NB4 (cell line): ENCODE results near the gene TRIM38.

Experiments used
- DNase-seq: peaks from one replicate; pipeline ENCODE4 v3.0.0; 2010; ENCODE audit warnings: low read depth
- H3K4me3 ChIP-seq: one replicate; pipeline ENCODE4 v1.5.1; 2011; ENCODE audit warnings: mild to moderate bottlenecking, low read depth, low read length, moderate library complexity
- CTCF ChIP-seq: IDR thresholded peaks from one replicate; pipeline ENCODE4 v1.5.1; 2012; ENCODE audit warnings: low read depth, low read length
- MYC ChIP-seq: IDR thresholded peaks from 2 replicates; pipeline ENCODE4 v1.6.1; 2011; ENCODE audit warnings: low read depth, low read length
- POLR2A ChIP-seq: IDR thresholded peaks from 2 replicates; pipeline ENCODE4 v1.6.1; 2011; ENCODE audit warnings: mild to moderate bottlenecking; ENCODE audit not compliant: insufficient read length; ENCODE audit errors: extremely low read depth
- TF ChIP-seq, protein P1 (sequence below): IDR thresholded peaks from 2 replicates; pipeline ENCODE4 v1.6.1; 2011; ENCODE audit warnings: low read depth, low read length

The TRIM38 gene

GRCh38 chr6:26026833-26027490, 64.4 kb downstream of the TRIM38 start:
- DNase-seq = peak; percentile 99
- no peak for TF ChIP-seq CTCF
- TF ChIP-seq, protein P1, sequence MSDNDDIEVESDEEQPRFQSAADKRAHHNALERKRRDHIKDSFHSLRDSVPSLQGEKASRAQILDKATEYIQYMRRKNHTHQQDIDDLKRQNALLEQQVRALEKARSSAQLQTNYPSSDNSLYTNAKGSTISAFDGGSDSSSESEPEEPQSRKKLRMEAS = peak; percentile 18; the same call in 1 of the 2 replicates
- TF ChIP-seq POLR2A = peak; percentile 99
- TF ChIP-seq MYC = 0 out of 2 replicates have a peak, but pooled peaks have one; percentile 55
- peak overlapping the region; percentile 55 for H3K4me3 ChIP-seq

DNA sequence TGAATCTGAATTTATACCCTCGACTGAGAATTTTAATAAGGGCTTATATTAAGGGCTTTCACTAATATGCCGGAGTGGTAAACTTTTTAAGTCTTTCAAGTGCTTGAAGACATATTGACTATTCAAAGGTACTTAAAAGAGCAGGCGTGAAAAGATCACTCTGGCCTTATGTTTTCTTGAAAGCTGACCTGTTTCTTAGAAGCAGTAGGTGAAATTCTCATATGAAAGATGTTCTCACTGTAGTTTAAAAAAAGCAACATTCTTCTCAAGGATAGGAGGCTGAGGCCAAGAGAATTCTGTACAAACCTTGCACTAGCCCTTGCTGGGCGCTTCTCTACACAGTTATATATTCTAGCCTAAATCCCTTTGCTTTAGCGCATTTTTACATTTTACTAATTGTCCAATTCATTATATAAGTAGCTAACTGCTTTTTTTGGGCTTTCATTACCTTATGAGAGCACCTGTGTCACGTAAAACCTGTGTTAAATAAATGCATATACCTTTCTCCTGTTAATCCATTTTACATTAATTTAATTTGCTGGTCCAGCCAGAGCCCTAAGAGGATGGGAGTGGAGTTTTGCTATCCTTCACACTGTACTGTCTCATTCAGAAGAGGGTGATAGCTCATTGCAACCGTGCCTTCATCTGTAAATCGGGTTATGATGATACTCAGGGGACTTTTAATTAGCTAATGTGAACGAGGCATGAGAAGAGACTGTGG, 65.0 kb downstream of the TRIM38 start:
- no peak for TF ChIP-seq CTCF
- TF ChIP-seq, protein P1 = no peak
- TF ChIP-seq MYC = no peak
- no peak for TF ChIP-seq POLR2A
- peak overlapping the region; percentile 55 for H3K4me3 ChIP-seq
- DNase-seq = no peak

DNA sequence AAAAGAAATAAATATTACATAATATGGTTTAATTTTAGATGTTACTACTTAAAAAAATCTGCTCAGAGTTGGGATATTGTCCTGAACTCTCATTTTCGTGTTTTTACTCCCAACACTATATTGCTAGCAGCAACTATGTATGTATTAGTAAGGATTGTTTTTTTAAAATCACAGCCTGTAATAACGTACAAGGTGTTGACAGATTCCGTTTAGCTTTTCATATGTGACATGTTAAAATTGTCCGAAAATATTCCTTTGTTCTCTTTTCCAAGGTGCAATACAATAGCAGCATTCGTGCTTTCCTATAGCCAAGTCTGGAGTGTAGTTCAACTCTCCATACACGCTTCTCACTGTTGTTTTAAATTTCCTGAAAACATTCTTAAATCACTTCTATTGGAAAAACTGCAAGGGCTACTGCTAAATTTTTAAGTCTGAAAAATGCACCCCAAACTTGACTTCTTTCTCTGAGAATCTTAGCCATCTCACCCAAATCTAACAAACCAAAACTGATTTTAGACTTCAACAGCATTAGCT, 65.7 kb downstream of the TRIM38 start:
- H3K4me3 ChIP-seq = no peak overlapping the region
- no peak for TF ChIP-seq CTCF
- no peak for DNase-seq

GRCh38 chr6:26028746-26029569, 66.4 kb downstream of the TRIM38 start:
- no peak for TF ChIP-seq POLR2A
- no peak for TF ChIP-seq MYC
- TF ChIP-seq, protein P1 = no peak
- no peak for TF ChIP-seq CTCF
- H3K4me3 ChIP-seq = no peak overlapping the region
- no peak for DNase-seq

GRCh38 chr6:26029570-26029856, 66.9 kb downstream of the TRIM38 start:
- no peak for DNase-seq
- TF ChIP-seq POLR2A (no peak), CTCF (no peak)
- TF ChIP-seq, protein P1 = no peak
- H3K4me3 ChIP-seq = no peak overlapping the region
